Omental fat pad (tissue), 4 donors: ENCODE data around the gene IGSF9B. TPM values are rescaled to one million over a fixed set of nuclear protein-coding genes. Genes with fewer than 3 reads are reported as not detected.

Source experiments
- ATAC-seq: fragments of 150-250 bp; one replicate; pipeline ENCODE4 v1.9.1; 2016; ENCODE audit warnings: mild to moderate bottlenecking, moderate library complexity; ENCODE audit not compliant: low FRiP score
- DNase-seq: peaks from one replicate; pipeline ENCODE4 v3.0.0-alpha.2; 2019; ENCODE audit warnings: low spot score
- total RNA-seq, 4 donors: library from RNA; depleted of rRNA; stranded (reverse); fragments of >200 nt; gene quantifications; one replicate each; pipeline ENCODE4 v1.1.0, GENCODE V29; 2016
- TF ChIP-seq, protein P1 (sequence below), 3 donors: fragments of 450-650 bp; IDR thresholded peaks; one replicate each; pipeline ENCODE4 v1.5.1; 2016 to 2017; ENCODE audit warnings: antibody characterized with exemption in 3 of 3, mild to moderate bottlenecking in 3 of 3, moderate library complexity in 2 of 3

The IGSF9B gene
- total RNA-seq, 4 donors from 2014 or later = 2.0 to 29.7 (median 6.6) TPM

DNA sequence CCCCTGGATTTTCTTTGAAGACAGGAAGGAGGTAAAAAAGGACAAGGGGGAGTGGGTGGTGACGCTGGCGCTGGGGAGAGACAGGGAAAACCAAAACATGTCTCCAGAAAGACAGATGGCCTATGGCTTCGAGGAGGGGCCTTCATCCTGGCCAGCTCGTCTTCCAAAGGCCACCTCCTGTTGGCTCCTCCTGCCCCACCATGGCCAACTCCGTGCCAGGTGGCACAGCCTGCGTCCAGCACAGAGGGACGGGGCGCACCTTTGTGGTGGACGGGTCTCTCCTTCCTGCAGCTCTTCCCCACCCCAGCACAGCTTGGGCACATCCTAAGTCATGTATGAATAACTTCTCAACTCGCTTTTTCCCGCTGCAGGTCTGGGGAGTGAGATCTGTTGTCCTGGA is 22.7 kb downstream of the IGSF9B start:
- TF ChIP-seq, protein P1, sequence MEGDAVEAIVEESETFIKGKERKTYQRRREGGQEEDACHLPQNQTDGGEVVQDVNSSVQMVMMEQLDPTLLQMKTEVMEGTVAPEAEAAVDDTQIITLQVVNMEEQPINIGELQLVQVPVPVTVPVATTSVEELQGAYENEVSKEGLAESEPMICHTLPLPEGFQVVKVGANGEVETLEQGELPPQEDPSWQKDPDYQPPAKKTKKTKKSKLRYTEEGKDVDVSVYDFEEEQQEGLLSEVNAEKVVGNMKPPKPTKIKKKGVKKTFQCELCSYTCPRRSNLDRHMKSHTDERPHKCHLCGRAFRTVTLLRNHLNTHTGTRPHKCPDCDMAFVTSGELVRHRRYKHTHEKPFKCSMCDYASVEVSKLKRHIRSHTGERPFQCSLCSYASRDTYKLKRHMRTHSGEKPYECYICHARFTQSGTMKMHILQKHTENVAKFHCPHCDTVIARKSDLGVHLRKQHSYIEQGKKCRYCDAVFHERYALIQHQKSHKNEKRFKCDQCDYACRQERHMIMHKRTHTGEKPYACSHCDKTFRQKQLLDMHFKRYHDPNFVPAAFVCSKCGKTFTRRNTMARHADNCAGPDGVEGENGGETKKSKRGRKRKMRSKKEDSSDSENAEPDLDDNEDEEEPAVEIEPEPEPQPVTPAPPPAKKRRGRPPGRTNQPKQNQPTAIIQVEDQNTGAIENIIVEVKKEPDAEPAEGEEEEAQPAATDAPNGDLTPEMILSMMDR (IDR thresholded peaks at IDR 0.05) = no peak
- ATAC-seq = no peak
- no peak for DNase-seq

DNA sequence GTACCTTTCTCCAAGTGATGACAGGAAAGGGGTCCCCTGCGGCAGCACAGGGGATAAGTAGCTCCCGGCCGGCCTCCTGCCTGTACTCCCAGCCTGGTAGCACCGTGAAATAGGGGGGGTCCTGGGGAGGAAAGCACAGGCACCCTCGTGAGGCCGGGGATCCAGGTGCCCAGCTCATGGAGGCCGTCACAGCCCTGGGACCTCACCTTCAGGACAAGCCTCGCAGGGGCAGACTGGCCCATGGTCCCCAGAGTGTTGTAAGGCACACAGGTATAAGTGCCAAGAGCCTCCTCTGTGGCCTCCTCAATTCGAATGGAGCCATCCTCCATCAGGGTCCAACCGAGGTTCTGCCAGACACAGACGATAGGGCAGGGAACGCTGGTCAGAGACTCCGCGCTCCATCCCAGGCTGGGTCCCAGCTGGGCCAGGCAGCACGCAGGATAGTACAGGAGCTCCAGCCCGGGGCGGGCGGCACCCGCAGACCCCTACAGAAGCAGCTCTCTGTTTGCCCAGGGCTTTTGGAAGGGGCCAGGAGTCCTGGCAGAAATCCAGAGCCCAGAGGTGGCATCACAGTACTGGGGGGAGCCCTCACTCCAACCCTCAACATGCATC is 25.2 kb downstream of the IGSF9B start:
- ATAC-seq (no peak), DNase-seq (no peak)
- TF ChIP-seq, protein P1 (IDR thresholded peaks at IDR 0.05) = no peak

DNA sequence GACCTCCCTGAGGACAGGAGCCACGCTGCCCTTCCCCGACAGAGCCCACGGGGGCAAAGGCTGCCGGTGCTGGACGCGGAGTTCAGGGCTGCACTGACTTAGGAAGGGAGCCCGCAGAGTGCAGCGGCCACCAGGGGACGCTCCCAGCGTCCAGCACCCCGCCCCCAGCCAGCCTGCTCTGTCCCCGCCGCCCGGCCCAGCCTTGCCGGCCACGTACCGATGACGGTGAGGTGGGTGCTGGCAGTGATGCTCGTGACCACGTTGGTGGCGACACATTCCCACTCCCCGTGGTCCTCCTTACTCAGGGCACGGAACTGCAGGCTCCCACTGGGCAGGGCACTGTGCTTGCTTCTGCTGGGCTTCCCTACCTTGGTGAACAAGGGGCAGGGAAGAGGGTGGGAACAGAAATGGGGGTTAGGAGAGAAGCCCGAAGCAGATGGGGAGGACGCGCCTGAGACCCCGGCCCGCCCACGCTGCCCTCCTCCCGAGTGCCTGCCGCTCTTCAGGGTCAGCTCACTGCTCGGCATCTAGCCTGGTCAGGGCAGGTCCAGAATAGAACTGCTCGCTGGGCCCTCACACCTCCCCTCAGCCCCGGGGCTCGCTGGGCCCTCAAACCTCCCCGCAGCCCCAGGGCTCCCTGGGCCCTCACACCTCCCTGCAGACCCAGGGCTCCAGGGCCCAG is 25.9 kb downstream of the IGSF9B start:
- ATAC-seq = no peak
- no peak for DNase-seq

DNA sequence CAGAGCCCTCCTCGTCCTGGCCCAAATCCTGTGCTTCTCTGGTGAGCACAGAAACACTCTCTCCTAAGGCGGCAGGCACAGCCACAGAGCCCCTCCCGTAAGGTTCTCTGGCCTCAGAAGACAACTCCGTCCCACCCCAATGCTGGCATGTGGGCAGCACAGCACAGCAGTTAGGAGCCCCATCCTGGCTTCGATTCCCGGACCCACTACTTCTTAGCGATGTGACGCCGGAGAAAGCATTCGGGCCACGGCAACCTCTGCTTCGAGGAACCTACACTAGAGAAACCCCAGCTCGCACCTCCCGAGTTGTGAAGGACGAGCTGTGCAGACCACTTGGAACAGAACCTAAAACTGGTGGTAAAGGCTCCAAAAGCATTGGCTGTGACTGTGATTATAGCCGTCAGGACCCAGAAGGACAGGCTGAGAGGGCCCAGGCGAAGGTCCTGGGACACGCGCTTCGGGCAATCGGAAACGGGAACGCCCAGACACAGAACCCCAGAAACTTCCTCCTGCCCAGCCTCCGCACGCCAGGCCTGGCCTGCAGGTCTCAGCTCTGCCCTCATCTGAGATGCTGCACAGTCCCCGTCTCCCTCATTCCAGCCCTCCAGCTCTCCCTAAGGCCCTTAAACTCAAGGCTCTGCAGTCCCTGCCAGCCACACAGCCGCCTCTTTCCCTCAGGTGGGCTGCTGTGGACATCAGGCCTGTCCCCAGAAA is 26.6 kb downstream of the IGSF9B start:
- DNase-seq = no peak
- TF ChIP-seq, protein P1 (IDR thresholded peaks at IDR 0.05) = no peak
- ATAC-seq = no peak

More for the DNA sequence above, 25.9 kb downstream of the IGSF9B start:
- TF ChIP-seq, protein P1 (IDR thresholded peaks at IDR 0.05) = no peak

DNA sequence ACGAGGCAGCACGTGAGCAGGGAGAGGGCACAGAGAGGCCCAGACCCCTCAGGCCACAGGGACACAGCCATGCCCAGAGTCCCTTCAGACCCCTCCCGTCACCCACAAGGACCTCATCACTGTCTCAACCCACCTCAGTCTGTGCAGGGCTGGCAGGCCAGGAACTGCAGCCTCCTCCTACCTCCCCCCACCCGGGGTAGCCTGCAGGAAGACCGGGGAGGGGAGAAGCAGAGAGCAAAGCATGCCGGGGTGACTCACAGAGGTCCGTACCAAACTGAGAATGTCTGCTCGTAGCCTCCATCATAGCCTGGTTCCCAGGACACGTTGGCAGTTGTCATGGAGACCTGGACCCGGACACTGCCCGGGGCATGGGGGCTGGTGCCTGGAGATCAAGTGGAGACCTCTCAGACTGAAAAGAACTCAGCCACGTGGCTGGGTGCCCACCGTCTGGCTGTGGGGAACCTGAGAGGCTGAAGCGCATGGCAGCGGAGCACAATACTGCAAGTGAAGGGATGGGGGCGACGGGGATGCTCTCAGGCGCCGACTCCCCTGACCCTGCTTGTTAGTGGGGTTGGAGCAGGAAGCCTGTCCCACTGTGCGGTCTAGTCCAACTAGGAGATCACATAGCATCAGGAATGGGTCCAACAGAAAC is 27.2 kb downstream of the IGSF9B start:
- TF ChIP-seq, protein P1 (IDR thresholded peaks at IDR 0.05) = no peak
- no peak for DNase-seq
- ATAC-seq = no peak

DNA sequence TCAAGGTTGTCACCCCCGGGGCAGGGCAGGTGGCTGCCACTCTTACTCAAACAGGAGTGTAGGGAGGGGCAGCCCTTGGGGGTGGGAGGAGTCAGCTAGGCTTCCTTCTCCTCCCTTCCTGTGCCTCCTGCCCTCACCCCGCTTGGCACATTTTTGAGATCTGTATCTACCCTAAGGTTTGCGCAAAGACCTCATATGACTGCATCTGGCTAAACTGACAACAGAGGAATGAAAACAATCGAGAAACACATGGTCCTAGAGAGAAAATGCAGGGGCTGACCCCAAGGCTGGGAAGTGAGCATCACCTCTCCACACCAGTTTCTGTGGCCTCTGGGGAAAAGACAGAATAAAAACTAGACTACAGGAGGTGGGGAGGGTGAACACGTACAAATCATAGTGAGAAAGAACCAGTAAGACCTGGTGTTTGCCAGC is 28.1 kb downstream of the IGSF9B start:
- TF ChIP-seq, protein P1 (IDR thresholded peaks at IDR 0.05) = no peak

More for the DNA sequence above, 28.1 kb downstream of the IGSF9B start:
- ATAC-seq (no peak), DNase-seq (no peak)
